Fibroblast of lung (primary cell): ENCODE measurements around the gene FMNL2. TPM values are rescaled to one million over a fixed set of nuclear protein-coding genes. Genes with fewer than 3 reads are reported as not detected.

Experiments
- DNase-seq, 2 donors: peaks; one replicate each; pipeline versions ENCODE4 v3.0.0 to v3.0.0-alpha.2; 2010; ENCODE audit warnings: low read depth in 2 of 2
- H2AFZ ChIP-seq: 2 replicates; pipeline ENCODE4 v1.5.1; 2012; ENCODE audit warnings: low read length, control low read depth, inconsistent platforms
- H3K27ac ChIP-seq: 2 replicates; pipeline ENCODE4 v1.5.1; 2011; ENCODE audit warnings: low read length, control low read depth; ENCODE audit not compliant: insufficient read depth
- H3K27me3 ChIP-seq: 2 replicates; pipeline ENCODE4 v1.5.1; 2011; ENCODE audit warnings: mild to moderate bottlenecking, low read length; ENCODE audit not compliant: control insufficient read depth, insufficient read depth
- H3K36me3 ChIP-seq: 2 replicates; pipeline ENCODE4 v1.5.1; 2011; ENCODE audit warnings: low read length; ENCODE audit not compliant: control insufficient read depth, insufficient read depth
- H3K4me1 ChIP-seq: 2 replicates; pipeline ENCODE4 v1.5.1; 2011; ENCODE audit warnings: low read length; ENCODE audit not compliant: control insufficient read depth, insufficient read depth; ENCODE audit errors: extremely low read depth
- H3K4me2 ChIP-seq: 2 replicates; pipeline ENCODE4 v1.5.1; 2011; ENCODE audit warnings: low read length, control low read depth; ENCODE audit not compliant: insufficient read depth; ENCODE audit errors: extremely low read depth
- H3K4me3 ChIP-seq, 4 experiments: fragments of 200-600 bp in 1 of 4; sonication (generic) in 1 of 4; replicated peaks in 1 of 4; 2 replicates each; pipeline ENCODE4 v1.5.1; 2011 to 2016; ENCODE audit warnings: low read length in 4 of 4, low read depth in 3 of 4, mild to moderate bottlenecking in 3 of 4, control low read depth in 2 of 4, inconsistent platforms in 1 of 4, mixed read lengths in 1 of 4; ENCODE audit not compliant: insufficient read depth in 1 of 4; ENCODE audit errors: control extremely low read depth in 1 of 4
- H3K79me2 ChIP-seq: 2 replicates; pipeline ENCODE4 v1.5.1; 2012; ENCODE audit warnings: mild to moderate bottlenecking, low read length, inconsistent platforms; ENCODE audit not compliant: control insufficient read depth, insufficient read depth
- H3K9ac ChIP-seq: 2 replicates; pipeline ENCODE4 v1.5.1; 2011; ENCODE audit warnings: mild to moderate bottlenecking, low read length, control low read depth; ENCODE audit not compliant: insufficient read depth
- H3K9me3 ChIP-seq: 2 replicates; pipeline ENCODE4 v1.5.1; 2012; ENCODE audit warnings: low read depth, low read length; ENCODE audit not compliant: control insufficient read depth, insufficient read depth
- H4K20me1 ChIP-seq: 2 replicates; pipeline ENCODE4 v1.5.1; 2011; ENCODE audit warnings: low read length; ENCODE audit not compliant: control insufficient read depth, insufficient read depth; ENCODE audit errors: extremely low read depth
- CTCF ChIP-seq, 2 donors: IDR thresholded peaks in 1 of 2; conservative IDR thresholded peaks in 1 of 2; 1 replicate in 1 of 2; 2 replicates in 1 of 2; pipeline ENCODE4 v1.5.1; 2011 to 2012; ENCODE audit warnings: low read length in 2 of 2, control low read depth in 1 of 2, inconsistent platforms in 1 of 2, low read depth in 1 of 2, mild to moderate bottlenecking in 1 of 2
- EZH2 ChIP-seq: IDR thresholded peaks from 2 replicates; pipeline ENCODE4 v1.5.1; 2012; ENCODE audit warnings: low read length, control low read depth, mild to moderate bottlenecking; ENCODE audit errors: missing control alignments
- polyA plus RNA-seq, 2 donors: library from polyadenylated mRNA; depleted of rRNA in 1 of 2; stranded (reverse) in 1 of 2; unstranded in 1 of 2; fragments of >200 nt; gene quantifications; 2 replicates each; pipeline ENCODE4 v1.2.1, GENCODE V29; 2011 to 2012; ENCODE audit warnings: missing spikeins in 1 of 2
- total RNA-seq: library from RNA; depleted of rRNA; stranded (reverse); fragments of >200 nt; gene quantifications from 2 replicates; pipeline ENCODE4 v1.2.1, GENCODE V29; 2014

The FMNL2 gene
- total and polyA plus RNA-seq, 2 donors (not counting 1 experiment from before 2014, with no cell fraction given) = 12.0 to 30.2 TPM

DNA sequence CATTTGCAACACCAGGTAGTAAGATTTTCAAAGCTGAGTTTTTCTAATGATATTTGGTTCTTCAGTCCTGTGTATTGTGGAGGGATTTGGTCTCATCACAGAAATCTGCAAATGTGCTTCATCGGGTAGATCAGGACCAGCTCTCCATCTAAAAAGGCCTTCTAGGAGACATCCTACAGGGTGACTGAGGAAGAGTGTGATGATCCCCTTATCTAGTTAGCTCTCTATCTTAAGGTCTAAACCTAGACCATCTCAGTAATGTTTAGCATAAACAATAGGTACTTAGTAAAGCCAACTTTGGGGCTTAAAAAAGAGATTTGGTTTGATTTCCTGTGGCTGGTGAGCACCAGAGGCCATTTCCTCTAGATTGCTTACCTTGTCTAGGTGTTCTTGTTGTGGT, 237.1 kb downstream of the FMNL2 start:
- no peak overlapping the region for H3K4me2 ChIP-seq
- no peaks in the 10 kb centered on the region for H3K9me3 ChIP-seq
- DNase-seq = no peak
- H3K4me1 ChIP-seq = peaks cover 2% of the 10 kb centered on the region
- no peak overlapping the region for H3K27ac ChIP-seq
- H3K36me3 ChIP-seq = no peaks in the 10 kb centered on the region
- no peak overlapping the region for H3K9ac ChIP-seq
- H2AFZ ChIP-seq = no peak overlapping the region
- no peaks in the 10 kb centered on the region for H3K27me3 ChIP-seq
- no peaks in the 10 kb centered on the region for H3K79me2 ChIP-seq
- no peaks in the 10 kb centered on the region for H4K20me1 ChIP-seq
- TF ChIP-seq EZH2 (no peak), CTCF (conservative IDR thresholded peaks at IDR 0.05 in 1 of 2, IDR thresholded peaks at IDR 0.05 in 1 of 2; ENCODE audit: low read depth in 1 of 2, low read length in 2 of 2) (no peak)
- no peak overlapping the region for H3K4me3 ChIP-seq

GRCh38 chr2:152573168-152573567, 238.2 kb downstream of the FMNL2 start:
- TF ChIP-seq CTCF (conservative IDR thresholded peaks at IDR 0.05 in 1 of 2, IDR thresholded peaks at IDR 0.05 in 1 of 2; ENCODE audit: low read depth in 1 of 2, low read length in 2 of 2) (no peak), EZH2 (no peak)
- peak; percentile 48 to 81 for DNase-seq
- Histone ChIP-seq H3K9me3 (no peaks in the 10 kb centered on the region), H3K27ac (no peak overlapping the region), H3K9ac (no peak overlapping the region), H4K20me1 (no peaks in the 10 kb centered on the region), H3K4me2 (no peak overlapping the region), H2AFZ (no peak overlapping the region), H3K79me2 (no peaks in the 10 kb centered on the region), H3K27me3 (no peaks in the 10 kb centered on the region), H3K4me1 (peaks cover 2% of the 10 kb centered on the region), H3K36me3 (no peaks in the 10 kb centered on the region), H3K4me3 (no peak overlapping the region)

GRCh38 chr2:152577579-152577978, 242.6 kb downstream of the FMNL2 start:
- no peak overlapping the region for H2AFZ ChIP-seq
- no peaks in the 10 kb centered on the region for H3K9me3 ChIP-seq
- no peaks in the 10 kb centered on the region for H4K20me1 ChIP-seq
- H3K79me2 ChIP-seq = no peaks in the 10 kb centered on the region
- DNase-seq = peak in 1 of 2 donors; percentile 66
- TF ChIP-seq CTCF (conservative IDR thresholded peaks at IDR 0.05 in 1 of 2, IDR thresholded peaks at IDR 0.05 in 1 of 2; ENCODE audit: low read depth in 1 of 2, low read length in 2 of 2) = no peak
- no peak for TF ChIP-seq EZH2
- no peak overlapping the region for H3K9ac ChIP-seq
- H3K4me3 ChIP-seq = no peak overlapping the region
- H3K36me3 ChIP-seq = no peaks in the 10 kb centered on the region
- H3K4me2 ChIP-seq = no peak overlapping the region
- no peak overlapping the region for H3K27ac ChIP-seq
- H3K4me1 ChIP-seq = no peaks in the 10 kb centered on the region
- H3K27me3 ChIP-seq = no peaks in the 10 kb centered on the region
